A673 (cell line): ENCODE results near the gene SCNN1A.

Source experiments
- EZH2 ChIP-seq: fragments of 200-600 bp; sonication (generic); IDR thresholded peaks from 2 replicates; pipeline ENCODE4 v1.6.1; 2017; ENCODE audit warnings: borderline replicate concordance, low read depth, mild to moderate bottlenecking, mixed read lengths, antibody characterized with exemption, low read length; ENCODE audit not compliant: poor library complexity, severe bottlenecking
- TF ChIP-seq, protein P1 (sequence below): fragments of 300-800, 200-600 bp; sonication (generic); conservative IDR thresholded peaks from 2 replicates; pipeline ENCODE4 v1.5.1; 2017; ENCODE audit warnings: low read depth, mild to moderate bottlenecking, antibody characterized with exemption, low read length, moderate library complexity, mixed read lengths

DNA sequence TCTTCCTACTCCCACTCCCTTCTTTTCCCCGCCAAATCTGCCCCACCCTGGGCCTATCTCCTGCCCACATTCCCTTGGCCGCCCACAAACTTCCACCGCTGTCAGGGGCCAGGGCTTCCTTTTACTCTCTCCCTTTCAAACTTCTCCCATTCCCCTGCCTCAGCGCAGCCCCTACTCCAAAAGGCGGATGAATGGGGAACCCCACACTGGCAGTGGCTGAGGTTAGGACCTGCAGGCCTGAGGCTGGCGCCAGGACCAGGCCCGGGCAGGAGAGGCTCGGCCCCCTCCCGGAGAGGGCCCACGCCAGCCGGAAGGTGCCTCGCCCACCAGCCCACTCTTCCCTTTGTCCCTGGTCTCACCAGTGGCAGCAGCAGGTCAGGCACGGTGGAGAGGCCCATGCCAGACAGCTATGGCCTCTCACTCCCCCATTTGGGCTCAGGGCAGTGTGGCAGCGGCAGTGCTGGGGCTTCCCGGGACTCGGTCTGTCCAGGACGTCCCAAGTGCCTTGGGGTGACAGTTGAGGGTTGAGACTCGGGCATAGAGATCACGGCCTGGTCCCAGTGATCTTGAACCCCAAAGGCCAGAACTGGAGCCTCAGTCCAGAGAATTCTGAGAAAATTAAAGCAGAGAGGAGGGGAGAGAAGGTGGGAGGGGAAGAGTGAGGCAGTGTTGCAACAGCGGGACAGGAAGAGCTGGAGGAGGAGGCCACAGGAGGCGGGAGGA is 33.8 kb downstream of the SCNN1A start, which contains the start of gene TNFRSF1A:
- TF ChIP-seq, protein P1, sequence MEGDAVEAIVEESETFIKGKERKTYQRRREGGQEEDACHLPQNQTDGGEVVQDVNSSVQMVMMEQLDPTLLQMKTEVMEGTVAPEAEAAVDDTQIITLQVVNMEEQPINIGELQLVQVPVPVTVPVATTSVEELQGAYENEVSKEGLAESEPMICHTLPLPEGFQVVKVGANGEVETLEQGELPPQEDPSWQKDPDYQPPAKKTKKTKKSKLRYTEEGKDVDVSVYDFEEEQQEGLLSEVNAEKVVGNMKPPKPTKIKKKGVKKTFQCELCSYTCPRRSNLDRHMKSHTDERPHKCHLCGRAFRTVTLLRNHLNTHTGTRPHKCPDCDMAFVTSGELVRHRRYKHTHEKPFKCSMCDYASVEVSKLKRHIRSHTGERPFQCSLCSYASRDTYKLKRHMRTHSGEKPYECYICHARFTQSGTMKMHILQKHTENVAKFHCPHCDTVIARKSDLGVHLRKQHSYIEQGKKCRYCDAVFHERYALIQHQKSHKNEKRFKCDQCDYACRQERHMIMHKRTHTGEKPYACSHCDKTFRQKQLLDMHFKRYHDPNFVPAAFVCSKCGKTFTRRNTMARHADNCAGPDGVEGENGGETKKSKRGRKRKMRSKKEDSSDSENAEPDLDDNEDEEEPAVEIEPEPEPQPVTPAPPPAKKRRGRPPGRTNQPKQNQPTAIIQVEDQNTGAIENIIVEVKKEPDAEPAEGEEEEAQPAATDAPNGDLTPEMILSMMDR = no peak
- no peak for TF ChIP-seq EZH2
